ENCODE results near the gene AGK.

DNA sequence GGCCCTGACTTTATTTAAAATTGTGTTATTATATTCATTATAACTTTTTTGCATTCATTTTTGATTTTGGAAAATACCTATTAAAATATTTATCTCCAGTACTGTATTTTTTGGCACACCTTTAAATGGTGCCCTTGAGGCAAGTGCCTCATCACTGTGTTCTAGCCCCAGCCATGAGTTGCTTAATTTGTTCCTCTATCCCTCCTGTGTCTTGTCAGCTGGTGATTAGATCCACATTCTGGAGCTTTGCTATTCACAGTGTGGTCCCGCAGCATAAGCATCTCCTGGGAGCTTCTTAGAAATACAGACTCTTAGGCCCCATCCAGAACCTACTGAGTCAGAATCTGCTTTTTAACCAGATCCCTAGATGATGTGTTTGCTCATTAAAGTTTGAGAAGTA is 19.8 kb downstream of the AGK start:
- TF ChIP-seq, protein P1, sequence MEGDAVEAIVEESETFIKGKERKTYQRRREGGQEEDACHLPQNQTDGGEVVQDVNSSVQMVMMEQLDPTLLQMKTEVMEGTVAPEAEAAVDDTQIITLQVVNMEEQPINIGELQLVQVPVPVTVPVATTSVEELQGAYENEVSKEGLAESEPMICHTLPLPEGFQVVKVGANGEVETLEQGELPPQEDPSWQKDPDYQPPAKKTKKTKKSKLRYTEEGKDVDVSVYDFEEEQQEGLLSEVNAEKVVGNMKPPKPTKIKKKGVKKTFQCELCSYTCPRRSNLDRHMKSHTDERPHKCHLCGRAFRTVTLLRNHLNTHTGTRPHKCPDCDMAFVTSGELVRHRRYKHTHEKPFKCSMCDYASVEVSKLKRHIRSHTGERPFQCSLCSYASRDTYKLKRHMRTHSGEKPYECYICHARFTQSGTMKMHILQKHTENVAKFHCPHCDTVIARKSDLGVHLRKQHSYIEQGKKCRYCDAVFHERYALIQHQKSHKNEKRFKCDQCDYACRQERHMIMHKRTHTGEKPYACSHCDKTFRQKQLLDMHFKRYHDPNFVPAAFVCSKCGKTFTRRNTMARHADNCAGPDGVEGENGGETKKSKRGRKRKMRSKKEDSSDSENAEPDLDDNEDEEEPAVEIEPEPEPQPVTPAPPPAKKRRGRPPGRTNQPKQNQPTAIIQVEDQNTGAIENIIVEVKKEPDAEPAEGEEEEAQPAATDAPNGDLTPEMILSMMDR (IDR thresholded peaks at IDR 0.05; ENCODE audit: low read depth, low read length), result no peak
- TF ChIP-seq POLR2A (IDR thresholded peaks at IDR 0.05; ENCODE audit: extremely low read depth, insufficient read length), result no peak
